GM12878 (cell line): ENCODE measurements around the gene ITGB5. TPM values are rescaled to one million over a fixed set of nuclear protein-coding genes. Genes with fewer than 3 reads are reported as not detected.

Experiments used
- ATAC-seq: fragments of 200-7000 bp; cut with Tn5 transposase; 3 replicates; pipeline ENCODE4 v1.9.1; 2020; ENCODE audit warnings: mild to moderate bottlenecking, moderate library complexity
- BruUV-seq: library from RNA; stranded (reverse); fragments of 400-500 nt; replicated peaks from 2 replicates; lab custom pipeline; 2021; lab: Mats Ljungman, UMichigan
- CTCF ChIA-PET: fragments of 300-600 bp; sonication (Branson Sonifier 250); formaldehyde crosslinking; extraction: SDS; loops from one replicate; lab custom pipeline; 2021; ENCODE audit warnings: inconsistent platforms; lab: Yijun Ruan, JAX
- POLR2A ChIA-PET: fragments of 350-600 bp; formaldehyde crosslinking; extraction: SDS; loops from one replicate; lab custom pipeline; 2021; ENCODE audit warnings: inconsistent platforms; lab: Charles Lee
- RAD21 ChIA-PET: fragments of 300-600 bp; sonication (Branson Sonifier 250); formaldehyde crosslinking; loops from one replicate; lab custom pipeline; 2023; ENCODE audit warnings: antibody characterized with exemption; ENCODE audit not compliant: unreplicated experiment; lab: Charles Lee
- SMC1A ChIA-PET: fragments of 300-600 bp; sonication (Branson Sonifier 250); formaldehyde crosslinking; loops from one replicate; lab custom pipeline; 2023; ENCODE audit not compliant: unreplicated experiment, uncharacterized antibody; lab: Charles Lee
- DNase-seq: peaks from one replicate; pipeline ENCODE4 v3.0.0-alpha.2; 2011; ENCODE audit warnings: low read depth, low spot score
- FAIRE-seq: peaks from 3 replicates; lab custom pipeline; 2011; peaks lifted over from hg19 to GRCh38; lab: Jason Lieb, UNC
- H2AFZ ChIP-seq: 2 replicates; pipeline ENCODE4 v1.6.0; 2011; ENCODE audit warnings: low read depth, low read length, control low read depth; ENCODE audit not compliant: control insufficient read depth
- H3K27ac ChIP-seq: 2 replicates; pipeline ENCODE4 v1.5.1; 2011; ENCODE audit warnings: control low read depth; ENCODE audit not compliant: control insufficient read depth, insufficient read depth
- H3K27me3 ChIP-seq, 2 experiments: replicated peaks in 1 of 2; 2 replicates each; pipeline versions ENCODE4 v1.6.0 to v1.6.1; 2011; ENCODE audit warnings: low read length in 1 of 2; ENCODE audit not compliant: control insufficient read depth in 2 of 2, insufficient read depth in 2 of 2
- H3K36me3 ChIP-seq, 2 experiments: 2 replicates each; pipeline ENCODE4 v1.5.1; 2011; ENCODE audit warnings: low read length in 1 of 2; ENCODE audit not compliant: control insufficient read depth in 2 of 2, insufficient read depth in 2 of 2
- H3K4me1 ChIP-seq: 2 replicates; pipeline ENCODE4 v1.6.1; 2011; ENCODE audit warnings: mild to moderate bottlenecking, low read length, moderate library complexity, mixed read lengths; ENCODE audit not compliant: control insufficient read depth, insufficient read depth
- H3K4me2 ChIP-seq: 2 replicates; pipeline ENCODE4 v1.6.0; 2011; ENCODE audit warnings: control low read depth; ENCODE audit not compliant: control insufficient read depth, insufficient read depth
- H3K4me3 ChIP-seq: fragments of 200-600 bp; sonication (generic); 2 replicates; pipeline ENCODE4 v1.5.1; 2016
- H3K79me2 ChIP-seq: 2 replicates; pipeline ENCODE4 v1.6.0; 2011; ENCODE audit warnings: low read length; ENCODE audit not compliant: control insufficient read depth, insufficient read depth
- H3K9ac ChIP-seq: 2 replicates; pipeline ENCODE4 v1.8.0; 2011; ENCODE audit warnings: low read length, control low read depth, mixed read lengths; ENCODE audit not compliant: control insufficient read depth, insufficient read depth
- H3K9me3 ChIP-seq: replicated peaks from 3 replicates; pipeline ENCODE4 v1.5.1; 2011; ENCODE audit warnings: mild to moderate bottlenecking, low read length; ENCODE audit not compliant: control insufficient read depth, insufficient read depth
- H4K20me1 ChIP-seq: 2 replicates; pipeline ENCODE4 v1.6.0; 2011; ENCODE audit not compliant: control insufficient read depth, insufficient read depth
- IRF4 ChIP-seq: IDR thresholded peaks from 2 replicates; pipeline ENCODE4 v1.6.1; 2011; ENCODE audit warnings: low read depth, low read length
- SP1 ChIP-seq: IDR thresholded peaks from one replicate; pipeline ENCODE4 v1.6.1; 2011; ENCODE audit warnings: low read depth, low read length
- STAT1 ChIP-seq: fragments of 450-650 bp; conservative IDR thresholded peaks from 2 replicates; pipeline ENCODE4 v1.6.1; 2014; ENCODE audit warnings: antibody characterized with exemption, mild to moderate bottlenecking
- TARDBP ChIP-seq: IDR thresholded peaks from 2 replicates; pipeline ENCODE4 v1.6.1; 2016; ENCODE audit warnings: borderline replicate concordance
- in situ Hi-C: fragments of 300-500 bp; cut with MboI; formaldehyde crosslinking; loops from 9 replicates; pipeline ENCODE4 v1.14.3; 2018; ENCODE audit warnings: mixed read lengths
- intact Hi-C: fragments of 100-400 bp; cut with micrococcal nuclease; formaldehyde crosslinking; loops from one replicate; pipeline ENCODE4 v1.14.2; 2022; ENCODE audit not compliant: unreplicated experiment
- polyA plus RNA-seq, 11 experiments: library from polyadenylated mRNA; depleted of rRNA in 4 of 11; unstranded in 6 of 11; stranded (reverse) in 5 of 11; fragments of >200 nt; fragmentation: Nextera tagmentation in 4 of 11; fragmentation: Illumina TruSeq in 1 of 11; extraction: Ambion mirVana in 4 of 11; extraction: Trizol in 1 of 11; gene quantifications; 1 replicate in 1 of 11; 2 replicates in 10 of 11; pipeline versions ENCODE4 v1.2.1 to v1.2.3, GENCODE V29; 2011 to 2016; ENCODE audit warnings: inconsistent platforms in 2 of 11, missing spikeins in 2 of 11, low read depth in 1 of 11
- total RNA-seq, 4 experiments: library from RNA; depleted of rRNA in 3 of 4; stranded (reverse); fragments of >200 nt in 3 of 4; fragmentation: Illumina TruSeq in 1 of 4; extraction: Trizol in 1 of 4; gene quantifications; 2 replicates each; pipeline versions ENCODE4 v1.2.1 to v1.2.3, GENCODE V29; 2013 to 2021
- TF ChIP-seq, protein P1 (sequence below): fragments of 450-650 bp; IDR thresholded peaks from 2 replicates; pipeline ENCODE4 v1.6.1; 2014; ENCODE audit warnings: mild to moderate bottlenecking
- TF ChIP-seq, protein P2 (sequence below): fragments of 450-650 bp; IDR thresholded peaks from 2 replicates; pipeline ENCODE4 v1.6.1; 2017; ENCODE audit warnings: low read depth, mild to moderate bottlenecking, moderate library complexity

ITGB5 gene
- total and polyA plus RNA-seq, 10 of the 15 experiments (the other 5 are each of a cell fraction or from before 2014, with no cell fraction given), result 0.05 to 10.0 (median 0.83) TPM; not detected in 2

DNA sequence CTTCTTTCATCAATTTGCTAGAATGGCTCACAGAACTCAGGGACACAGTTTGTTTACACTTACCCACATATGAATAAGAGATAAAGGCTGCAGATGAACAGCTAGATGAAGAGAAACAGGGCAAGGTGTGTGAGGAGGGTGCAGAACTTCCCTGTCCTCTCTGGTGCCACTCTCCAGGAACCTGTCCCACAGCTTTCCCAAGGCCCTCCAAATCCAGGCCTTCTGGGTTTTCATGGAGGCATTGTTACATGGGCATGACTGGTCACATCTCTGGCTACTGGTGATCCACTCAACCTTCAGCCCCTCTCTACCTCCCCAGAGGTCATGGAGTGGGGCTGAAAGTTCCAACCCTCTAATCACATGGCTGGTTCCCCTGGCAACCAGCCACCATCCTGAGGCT is 73.6 kb downstream of the ITGB5 start:
- Histone ChIP-seq H2AFZ (no peak overlapping the region), H3K36me3 (no peaks in the 10 kb centered on the region), H3K79me2 (no peaks in the 10 kb centered on the region), H3K9me3 (no peaks in the 10 kb centered on the region), H3K4me3 (no peak overlapping the region), H3K27me3 (peaks cover 0 to 4% of the 10 kb centered on the region in 2 experiments; a peak in 2 of 4 replicates), H3K27ac (no peak overlapping the region), H3K4me2 (no peak overlapping the region), H3K9ac (no peak overlapping the region), H4K20me1 (no peaks in the 10 kb centered on the region), H3K4me1 (no peaks in the 10 kb centered on the region)
- in situ Hi-C loops, result no loop called here
- ChIA-PET SMC1A (interaction anchor here (1.2 to 2.2 kb wide), 5 partner anchors 26 to 707 kb away, joined by 3 to 8 read pairs (median 5); partner anchors contain the start of gene SNX4), RAD21 (interaction anchor here (1.3 to 2.0 kb wide), 2 partner anchors 44 to 52 kb away, joined by 4 to 12 read pairs; no protein-coding TSS in a partner anchor), POLR2A (interaction anchor here (1.4 kb wide), 1 partner anchor 13 kb away, joined by 5 read pairs; no protein-coding TSS in a partner anchor), CTCF (interaction anchor here (0.6 to 3.1 kb wide), 5 partner anchors 27 to 752 kb away, joined by 3 to 11 read pairs (median 3); no protein-coding TSS in a partner anchor)
- FAIRE-seq (no peak), DNase-seq (no peak), ATAC-seq (no peak)
- TF ChIP-seq IRF4 (no peak), SP1 (no peak), TARDBP (no peak), STAT1 (no peak)
- TF ChIP-seq, protein P1, sequence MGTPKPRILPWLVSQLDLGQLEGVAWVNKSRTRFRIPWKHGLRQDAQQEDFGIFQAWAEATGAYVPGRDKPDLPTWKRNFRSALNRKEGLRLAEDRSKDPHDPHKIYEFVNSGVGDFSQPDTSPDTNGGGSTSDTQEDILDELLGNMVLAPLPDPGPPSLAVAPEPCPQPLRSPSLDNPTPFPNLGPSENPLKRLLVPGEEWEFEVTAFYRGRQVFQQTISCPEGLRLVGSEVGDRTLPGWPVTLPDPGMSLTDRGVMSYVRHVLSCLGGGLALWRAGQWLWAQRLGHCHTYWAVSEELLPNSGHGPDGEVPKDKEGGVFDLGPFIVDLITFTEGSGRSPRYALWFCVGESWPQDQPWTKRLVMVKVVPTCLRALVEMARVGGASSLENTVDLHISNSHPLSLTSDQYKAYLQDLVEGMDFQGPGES, result no peak
- TF ChIP-seq, protein P2, sequence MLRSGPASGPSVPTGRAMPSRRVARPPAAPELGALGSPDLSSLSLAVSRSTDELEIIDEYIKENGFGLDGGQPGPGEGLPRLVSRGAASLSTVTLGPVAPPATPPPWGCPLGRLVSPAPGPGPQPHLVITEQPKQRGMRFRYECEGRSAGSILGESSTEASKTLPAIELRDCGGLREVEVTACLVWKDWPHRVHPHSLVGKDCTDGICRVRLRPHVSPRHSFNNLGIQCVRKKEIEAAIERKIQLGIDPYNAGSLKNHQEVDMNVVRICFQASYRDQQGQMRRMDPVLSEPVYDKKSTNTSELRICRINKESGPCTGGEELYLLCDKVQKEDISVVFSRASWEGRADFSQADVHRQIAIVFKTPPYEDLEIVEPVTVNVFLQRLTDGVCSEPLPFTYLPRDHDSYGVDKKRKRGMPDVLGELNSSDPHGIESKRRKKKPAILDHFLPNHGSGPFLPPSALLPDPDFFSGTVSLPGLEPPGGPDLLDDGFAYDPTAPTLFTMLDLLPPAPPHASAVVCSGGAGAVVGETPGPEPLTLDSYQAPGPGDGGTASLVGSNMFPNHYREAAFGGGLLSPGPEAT, result no peak
- BruUV-seq, result no TSS peak
- intact Hi-C loops, result no loop called here
